WTC11 (cell line): ENCODE data around the gene COL19A1. TPM values are rescaled to one million over a fixed set of nuclear protein-coding genes. Genes with fewer than 3 reads are reported as not detected.

Experiments
- ATAC-seq: fragments of 200-7000 bp; cut with Tn5 transposase; 2 replicates; pipeline ENCODE4 v1.10.0; 2021; ENCODE audit warnings: mild to moderate bottlenecking, moderate library complexity
- CTCF ChIA-PET: fragments of 300-600 bp; sonication (Branson Sonifier 250); formaldehyde crosslinking; loops from one replicate; lab custom pipeline; 2021; ENCODE audit warnings: antibody characterized with exemption; lab: Charles Lee
- POLR2A ChIA-PET: fragments of 350-600 bp; sonication (Branson Sonifier 250); formaldehyde crosslinking; loops from one replicate; lab custom pipeline; 2021; ENCODE audit warnings: antibody characterized with exemption; lab: Charles Lee
- DNase-seq: peaks from one replicate; pipeline ENCODE4 v3.0.0; 2021; ENCODE audit warnings: low spot score
- H3K27ac Mint-ChIP-seq: 2 replicates; pipeline ENCODE4 v1.8.0; 2021; ENCODE audit warnings: mixed read lengths
- H3K27me3 Mint-ChIP-seq: 2 replicates; pipeline ENCODE4 v1.8.0; 2021; ENCODE audit warnings: low read depth, mild to moderate bottlenecking, moderate library complexity, mixed read lengths
- H3K36me3 Mint-ChIP-seq: 2 replicates; pipeline ENCODE4 v1.8.0; 2021; ENCODE audit warnings: mixed read lengths
- H3K4me1 Mint-ChIP-seq: 2 replicates; pipeline ENCODE4 v1.8.0; 2022; ENCODE audit warnings: mixed read lengths
- H3K4me3 Mint-ChIP-seq: 2 replicates; pipeline ENCODE4 v1.8.0; 2021; ENCODE audit warnings: mild to moderate bottlenecking, moderate library complexity, mixed read lengths
- H3K9me3 Mint-ChIP-seq: 2 replicates; pipeline ENCODE4 v1.8.0; 2021; ENCODE audit warnings: mixed read lengths
- ATF3 ChIP-seq: sonication (generic); formaldehyde crosslinking; conservative IDR thresholded peaks from 2 replicates; pipeline ENCODE4 v1.8.1; 2022; ENCODE audit warnings: mild to moderate bottlenecking, missing genetic modification reagents
- CBFB ChIP-seq: sonication (generic); formaldehyde crosslinking; IDR thresholded peaks from 2 replicates; pipeline ENCODE4 v1.8.1; 2022; ENCODE audit warnings: mild to moderate bottlenecking, low read depth, missing genetic modification reagents
- E2F5 ChIP-seq: sonication (generic); formaldehyde crosslinking; IDR thresholded peaks from 2 replicates; pipeline ENCODE4 v1.8.1; 2022; ENCODE audit warnings: mild to moderate bottlenecking, moderate library complexity, missing genetic modification reagents
- ELF4 ChIP-seq: sonication (generic); formaldehyde crosslinking; IDR thresholded peaks from 2 replicates; pipeline ENCODE4 v1.8.1; 2022; ENCODE audit warnings: low read depth, mild to moderate bottlenecking, moderate library complexity, missing genetic modification reagents
- ETV6 ChIP-seq: sonication (generic); formaldehyde crosslinking; IDR thresholded peaks from 2 replicates; pipeline ENCODE4 v1.8.1; 2022; ENCODE audit warnings: mild to moderate bottlenecking, missing genetic modification reagents
- FOXK1 ChIP-seq: sonication (generic); formaldehyde crosslinking; IDR thresholded peaks from 2 replicates; pipeline ENCODE4 v1.8.0; 2022; ENCODE audit warnings: mild to moderate bottlenecking, moderate library complexity, missing genetic modification reagents
- GRHL2 ChIP-seq: fragments of 250-450 bp; sonication (Bioruptor Pico); IDR thresholded peaks from 2 replicates; pipeline ENCODE4 v1.8.0; 2022; ENCODE audit warnings: mild to moderate bottlenecking, moderate library complexity; ENCODE audit not compliant: insufficient replicate concordance, severe bottlenecking
- IRF2 ChIP-seq: sonication (generic); formaldehyde crosslinking; IDR thresholded peaks from 2 replicates; pipeline ENCODE4 v1.8.0; 2022; ENCODE audit warnings: low read depth, missing genetic modification reagents, borderline replicate concordance
- JUN ChIP-seq: sonication (generic); formaldehyde crosslinking; IDR thresholded peaks from 2 replicates; pipeline ENCODE4 v1.8.0; 2023; ENCODE audit warnings: mild to moderate bottlenecking, missing genetic modification reagents
- NR1H2 ChIP-seq: sonication (generic); formaldehyde crosslinking; IDR thresholded peaks from 2 replicates; pipeline ENCODE4 v1.9.0; 2021; ENCODE audit warnings: mild to moderate bottlenecking, moderate library complexity, missing genetic modification reagents
- NR2C2 ChIP-seq: sonication (generic); formaldehyde crosslinking; IDR thresholded peaks from 2 replicates; pipeline ENCODE4 v1.8.0; 2022; ENCODE audit warnings: mild to moderate bottlenecking, missing genetic modification reagents
- NR3C1 ChIP-seq: sonication (generic); formaldehyde crosslinking; conservative IDR thresholded peaks from 2 replicates; pipeline ENCODE4 v1.8.1; 2023; ENCODE audit warnings: low read depth, mild to moderate bottlenecking, missing genetic modification reagents
- RELA ChIP-seq: sonication (generic); formaldehyde crosslinking; IDR thresholded peaks from 2 replicates; pipeline ENCODE4 v1.8.1; 2022; ENCODE audit warnings: missing genetic modification reagents, mild to moderate bottlenecking, borderline replicate concordance
- TEAD1 ChIP-seq: sonication (generic); formaldehyde crosslinking; IDR thresholded peaks from 2 replicates; pipeline ENCODE4 v1.8.0; 2022; ENCODE audit warnings: mild to moderate bottlenecking, missing genetic modification reagents
- ZBTB21 ChIP-seq: sonication (generic); formaldehyde crosslinking; IDR thresholded peaks from 2 replicates; pipeline ENCODE4 v1.8.1; 2023; ENCODE audit warnings: mild to moderate bottlenecking, missing genetic modification reagents, borderline replicate concordance
- ZMAT4 ChIP-seq: fragments of 250-450 bp; sonication (Bioruptor Pico); IDR thresholded peaks from 2 replicates; pipeline ENCODE4 v1.9.0; 2021; ENCODE audit warnings: mild to moderate bottlenecking
- ZNF121 ChIP-seq: sonication (generic); formaldehyde crosslinking; IDR thresholded peaks from 2 replicates; pipeline ENCODE4 v1.8.0; 2023; ENCODE audit warnings: missing genetic modification reagents
- ZNF317 ChIP-seq: sonication (generic); formaldehyde crosslinking; IDR thresholded peaks from 2 replicates; pipeline ENCODE4 v1.8.1; 2023; ENCODE audit warnings: low read depth, mild to moderate bottlenecking, moderate library complexity, missing genetic modification reagents, borderline replicate concordance
- ZNF423 ChIP-seq: fragments of 250-450 bp; sonication (Bioruptor Pico); IDR thresholded peaks from 2 replicates; pipeline ENCODE4 v2.1.2; 2022; ENCODE audit warnings: mild to moderate bottlenecking, moderate library complexity
- ZNF671 ChIP-seq: fragments of 250-450 bp; sonication (Bioruptor Pico); IDR thresholded peaks from 2 replicates; pipeline ENCODE4 v1.8.0; 2021; ENCODE audit warnings: mild to moderate bottlenecking
- total RNA-seq: library from RNA; stranded (reverse); gene quantifications from 3 replicates; pipeline ENCODE4 v1.2.3, GENCODE V29; 2021
- TF ChIP-seq, protein P1 (sequence below): fragments of 250-450 bp; sonication (Bioruptor Pico); IDR thresholded peaks from 2 replicates; pipeline ENCODE4 v1.8.0; 2021; ENCODE audit warnings: mild to moderate bottlenecking
- TF ChIP-seq, protein P2 (sequence below): sonication (generic); formaldehyde crosslinking; IDR thresholded peaks from 2 replicates; pipeline ENCODE4 v1.8.1; 2023; ENCODE audit warnings: mild to moderate bottlenecking, missing genetic modification reagents
- TF ChIP-seq, protein P3 (sequence below): sonication (generic); formaldehyde crosslinking; IDR thresholded peaks from 2 replicates; pipeline ENCODE4 v1.8.1; 2022; ENCODE audit warnings: low read depth, mild to moderate bottlenecking, moderate library complexity, missing genetic modification reagents, borderline replicate concordance
- TF ChIP-seq, protein P4 (sequence below): sonication (generic); formaldehyde crosslinking; IDR thresholded peaks from 2 replicates; pipeline ENCODE4 v1.8.0; 2023; ENCODE audit warnings: missing genetic modification reagents, mild to moderate bottlenecking, borderline replicate concordance

Gene COL19A1
- total RNA-seq, 1 experiment from 2014 or later, result not detected

DNA sequence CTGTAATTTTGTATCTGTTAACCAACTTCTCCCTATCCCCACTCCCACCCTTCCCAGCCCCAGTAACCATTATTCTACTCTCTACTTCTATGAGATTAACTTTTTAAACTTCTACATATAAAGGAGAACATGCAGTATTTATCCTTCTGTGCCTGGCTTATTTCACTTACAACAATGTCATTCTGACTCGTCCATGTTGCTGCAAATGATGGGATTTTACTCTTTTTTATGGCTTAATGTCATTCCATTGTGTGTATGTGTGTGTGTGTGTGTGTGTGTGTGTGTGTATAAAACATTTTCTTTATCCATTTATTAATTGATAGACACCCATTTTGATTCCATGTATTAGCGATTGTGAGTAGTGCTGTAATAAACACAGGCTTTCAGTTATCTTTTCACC lies 76.1 kb downstream of the COL19A1 start (continued):
- no peak for TF ChIP-seq ELF4 (CRISPR knock-in tag)

DNA sequence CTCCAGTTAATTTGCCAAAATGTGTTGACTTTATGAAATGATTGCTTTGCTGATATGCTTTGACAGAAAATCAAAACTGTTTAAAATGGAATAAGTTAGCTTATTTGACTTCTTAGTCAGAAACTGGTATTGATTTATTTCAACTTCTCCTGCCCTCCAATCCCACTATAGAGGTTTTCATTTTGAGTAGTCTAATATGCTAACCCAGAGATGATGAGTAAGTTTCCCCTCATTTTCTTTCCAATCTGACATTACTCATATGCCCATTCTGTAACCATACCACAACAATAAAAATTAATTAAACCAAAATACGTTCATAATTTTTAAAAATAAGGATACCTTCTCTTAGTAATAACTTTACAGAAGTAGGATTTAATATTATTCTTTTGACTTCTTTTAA lies 78.8 kb downstream of the COL19A1 start:
- POLR2A ChIA-PET, result no interaction called here
- CTCF ChIA-PET, result no interaction called here
- H3K27ac Mint-ChIP-seq, result no peak overlapping the region
- DNase-seq (no peak), ATAC-seq (no peak)
- H3K27me3 Mint-ChIP-seq, result no peaks in the 10 kb centered on the region
- TF ChIP-seq ZBTB21 (CRISPR knock-in tag) (no peak), TEAD1 (CRISPR knock-in tag) (no peak), ZMAT4 (no peak), FOXK1 (CRISPR knock-in tag) (no peak), ZNF423 (CRISPR knock-in tag) (no peak), IRF2 (CRISPR knock-in tag) (no peak), ZNF317 (CRISPR knock-in tag) (no peak), NR1H2 (no peak), E2F5 (CRISPR knock-in tag) (no peak)
- TF ChIP-seq, protein P1, sequence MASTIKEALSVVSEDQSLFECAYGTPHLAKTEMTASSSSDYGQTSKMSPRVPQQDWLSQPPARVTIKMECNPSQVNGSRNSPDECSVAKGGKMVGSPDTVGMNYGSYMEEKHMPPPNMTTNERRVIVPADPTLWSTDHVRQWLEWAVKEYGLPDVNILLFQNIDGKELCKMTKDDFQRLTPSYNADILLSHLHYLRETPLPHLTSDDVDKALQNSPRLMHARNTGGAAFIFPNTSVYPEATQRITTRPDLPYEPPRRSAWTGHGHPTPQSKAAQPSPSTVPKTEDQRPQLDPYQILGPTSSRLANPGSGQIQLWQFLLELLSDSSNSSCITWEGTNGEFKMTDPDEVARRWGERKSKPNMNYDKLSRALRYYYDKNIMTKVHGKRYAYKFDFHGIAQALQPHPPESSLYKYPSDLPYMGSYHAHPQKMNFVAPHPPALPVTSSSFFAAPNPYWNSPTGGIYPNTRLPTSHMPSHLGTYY (CRISPR knock-in tag), result no peak
- TF ChIP-seq, protein P2, sequence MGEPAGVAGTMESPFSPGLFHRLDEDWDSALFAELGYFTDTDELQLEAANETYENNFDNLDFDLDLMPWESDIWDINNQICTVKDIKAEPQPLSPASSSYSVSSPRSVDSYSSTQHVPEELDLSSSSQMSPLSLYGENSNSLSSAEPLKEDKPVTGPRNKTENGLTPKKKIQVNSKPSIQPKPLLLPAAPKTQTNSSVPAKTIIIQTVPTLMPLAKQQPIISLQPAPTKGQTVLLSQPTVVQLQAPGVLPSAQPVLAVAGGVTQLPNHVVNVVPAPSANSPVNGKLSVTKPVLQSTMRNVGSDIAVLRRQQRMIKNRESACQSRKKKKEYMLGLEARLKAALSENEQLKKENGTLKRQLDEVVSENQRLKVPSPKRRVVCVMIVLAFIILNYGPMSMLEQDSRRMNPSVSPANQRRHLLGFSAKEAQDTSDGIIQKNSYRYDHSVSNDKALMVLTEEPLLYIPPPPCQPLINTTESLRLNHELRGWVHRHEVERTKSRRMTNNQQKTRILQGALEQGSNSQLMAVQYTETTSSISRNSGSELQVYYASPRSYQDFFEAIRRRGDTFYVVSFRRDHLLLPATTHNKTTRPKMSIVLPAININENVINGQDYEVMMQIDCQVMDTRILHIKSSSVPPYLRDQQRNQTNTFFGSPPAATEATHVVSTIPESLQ (CRISPR knock-in tag), result no peak
- TF ChIP-seq, all 79 proteins: peak for 0
- Mint-ChIP-seq H3K9me3 (no peaks in the 10 kb centered on the region), H3K4me3 (no peak overlapping the region), H3K4me1 (no peaks in the 10 kb centered on the region), H3K36me3 (no peaks in the 10 kb centered on the region)

DNA sequence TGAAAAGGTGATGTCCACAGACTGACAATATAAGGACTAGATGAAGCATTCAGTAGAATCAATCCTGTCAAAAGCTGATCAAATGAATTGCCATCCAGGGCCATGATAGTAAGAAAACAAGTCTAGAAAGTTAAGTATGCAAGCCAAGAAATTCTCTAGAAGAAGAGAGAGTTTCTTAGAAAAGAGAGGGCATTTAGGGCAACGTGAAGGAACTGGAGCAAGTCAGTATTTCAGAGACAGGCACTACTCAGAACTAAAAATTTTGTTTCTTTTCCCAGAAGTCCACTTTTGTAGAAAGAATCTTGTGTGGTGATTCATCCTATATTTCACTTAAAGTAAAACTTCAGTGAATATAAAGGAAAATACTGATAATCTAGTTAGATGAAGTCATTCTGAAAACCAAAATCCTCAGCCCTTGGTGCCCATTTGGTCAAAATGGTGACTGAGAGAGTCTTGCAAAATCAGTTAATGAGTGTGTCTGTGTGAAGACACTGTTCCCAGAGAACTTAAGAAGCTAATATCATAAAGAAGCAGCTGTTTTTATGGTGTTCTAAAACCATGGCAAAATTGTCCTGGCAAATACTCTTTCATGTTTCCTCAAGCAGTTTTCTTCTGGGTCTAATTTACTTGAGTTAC lies 82.2 kb downstream of the COL19A1 start:
- Mint-ChIP-seq H3K36me3 (no peaks in the 10 kb centered on the region), H3K9me3 (no peaks in the 10 kb centered on the region), H3K27me3 (no peaks in the 10 kb centered on the region), H3K27ac (no peak overlapping the region), H3K4me1 (no peaks in the 10 kb centered on the region), H3K4me3 (no peak overlapping the region)
- CTCF ChIA-PET, result no interaction called here
- POLR2A ChIA-PET, result no interaction called here
- DNase-seq (no peak), ATAC-seq (no peak)
- TF ChIP-seq ATF3 (CRISPR knock-in tag) (no peak), ETV6 (no peak), ZNF121 (CRISPR knock-in tag) (no peak), RELA (CRISPR knock-in tag) (no peak), FOXK1 (CRISPR knock-in tag) (no peak), NR1H2 (no peak), GRHL2 (CRISPR knock-in tag) (no peak), NR3C1 (CRISPR knock-in tag) (no peak), ZNF671 (no peak), CBFB (CRISPR knock-in tag) (no peak), JUN (CRISPR knock-in tag) (no peak), NR2C2 (CRISPR knock-in tag) (no peak)
- TF ChIP-seq, protein P3, sequence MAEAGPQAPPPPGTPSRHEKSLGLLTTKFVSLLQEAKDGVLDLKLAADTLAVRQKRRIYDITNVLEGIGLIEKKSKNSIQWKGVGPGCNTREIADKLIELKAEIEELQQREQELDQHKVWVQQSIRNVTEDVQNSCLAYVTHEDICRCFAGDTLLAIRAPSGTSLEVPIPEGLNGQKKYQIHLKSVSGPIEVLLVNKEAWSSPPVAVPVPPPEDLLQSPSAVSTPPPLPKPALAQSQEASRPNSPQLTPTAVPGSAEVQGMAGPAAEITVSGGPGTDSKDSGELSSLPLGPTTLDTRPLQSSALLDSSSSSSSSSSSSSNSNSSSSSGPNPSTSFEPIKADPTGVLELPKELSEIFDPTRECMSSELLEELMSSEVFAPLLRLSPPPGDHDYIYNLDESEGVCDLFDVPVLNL (CRISPR knock-in tag), result no peak
- TF ChIP-seq, protein P4, sequence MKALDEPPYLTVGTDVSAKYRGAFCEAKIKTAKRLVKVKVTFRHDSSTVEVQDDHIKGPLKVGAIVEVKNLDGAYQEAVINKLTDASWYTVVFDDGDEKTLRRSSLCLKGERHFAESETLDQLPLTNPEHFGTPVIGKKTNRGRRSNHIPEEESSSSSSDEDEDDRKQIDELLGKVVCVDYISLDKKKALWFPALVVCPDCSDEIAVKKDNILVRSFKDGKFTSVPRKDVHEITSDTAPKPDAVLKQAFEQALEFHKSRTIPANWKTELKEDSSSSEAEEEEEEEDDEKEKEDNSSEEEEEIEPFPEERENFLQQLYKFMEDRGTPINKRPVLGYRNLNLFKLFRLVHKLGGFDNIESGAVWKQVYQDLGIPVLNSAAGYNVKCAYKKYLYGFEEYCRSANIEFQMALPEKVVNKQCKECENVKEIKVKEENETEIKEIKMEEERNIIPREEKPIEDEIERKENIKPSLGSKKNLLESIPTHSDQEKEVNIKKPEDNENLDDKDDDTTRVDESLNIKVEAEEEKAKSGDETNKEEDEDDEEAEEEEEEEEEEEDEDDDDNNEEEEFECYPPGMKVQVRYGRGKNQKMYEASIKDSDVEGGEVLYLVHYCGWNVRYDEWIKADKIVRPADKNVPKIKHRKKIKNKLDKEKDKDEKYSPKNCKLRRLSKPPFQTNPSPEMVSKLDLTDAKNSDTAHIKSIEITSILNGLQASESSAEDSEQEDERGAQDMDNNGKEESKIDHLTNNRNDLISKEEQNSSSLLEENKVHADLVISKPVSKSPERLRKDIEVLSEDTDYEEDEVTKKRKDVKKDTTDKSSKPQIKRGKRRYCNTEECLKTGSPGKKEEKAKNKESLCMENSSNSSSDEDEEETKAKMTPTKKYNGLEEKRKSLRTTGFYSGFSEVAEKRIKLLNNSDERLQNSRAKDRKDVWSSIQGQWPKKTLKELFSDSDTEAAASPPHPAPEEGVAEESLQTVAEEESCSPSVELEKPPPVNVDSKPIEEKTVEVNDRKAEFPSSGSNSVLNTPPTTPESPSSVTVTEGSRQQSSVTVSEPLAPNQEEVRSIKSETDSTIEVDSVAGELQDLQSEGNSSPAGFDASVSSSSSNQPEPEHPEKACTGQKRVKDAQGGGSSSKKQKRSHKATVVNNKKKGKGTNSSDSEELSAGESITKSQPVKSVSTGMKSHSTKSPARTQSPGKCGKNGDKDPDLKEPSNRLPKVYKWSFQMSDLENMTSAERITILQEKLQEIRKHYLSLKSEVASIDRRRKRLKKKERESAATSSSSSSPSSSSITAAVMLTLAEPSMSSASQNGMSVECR (CRISPR knock-in tag), result no peak
